Fibroblast of the conjunctiva (primary cell): ENCODE results near the gene ADAMTSL1.
"Not testable (repeated sequence)": the region's sequence is repeated elsewhere in the genome, so short reads cannot be mapped to it uniquely, and the experiment has no call there.

Experiments
- DNase-seq: peaks from one replicate; pipeline ENCODE4 v3.0.0-alpha.2; 2010; ENCODE audit warnings: low read depth

The ADAMTSL1 gene

DNA sequence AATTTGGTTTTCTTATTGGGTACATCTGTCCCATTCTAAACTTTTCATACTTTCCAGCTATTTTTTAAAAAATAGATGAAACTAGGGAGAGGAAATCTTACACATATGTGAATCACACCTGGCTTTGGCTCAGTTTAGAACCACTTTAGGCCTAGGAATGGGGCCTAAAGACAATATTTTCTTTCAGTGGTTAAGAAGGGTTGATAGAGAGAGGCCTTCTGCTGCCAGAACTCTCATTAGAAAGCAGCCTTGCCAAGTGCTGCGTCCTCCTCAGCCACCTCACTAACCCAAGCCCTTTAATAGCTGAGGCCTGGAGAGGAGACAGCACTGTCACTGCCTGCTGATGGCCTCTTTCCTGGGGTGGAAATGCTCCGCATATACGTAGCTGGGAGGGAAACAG, 391.6 kb downstream of the ADAMTSL1 start:
- DNase-seq, result no peak

DNA sequence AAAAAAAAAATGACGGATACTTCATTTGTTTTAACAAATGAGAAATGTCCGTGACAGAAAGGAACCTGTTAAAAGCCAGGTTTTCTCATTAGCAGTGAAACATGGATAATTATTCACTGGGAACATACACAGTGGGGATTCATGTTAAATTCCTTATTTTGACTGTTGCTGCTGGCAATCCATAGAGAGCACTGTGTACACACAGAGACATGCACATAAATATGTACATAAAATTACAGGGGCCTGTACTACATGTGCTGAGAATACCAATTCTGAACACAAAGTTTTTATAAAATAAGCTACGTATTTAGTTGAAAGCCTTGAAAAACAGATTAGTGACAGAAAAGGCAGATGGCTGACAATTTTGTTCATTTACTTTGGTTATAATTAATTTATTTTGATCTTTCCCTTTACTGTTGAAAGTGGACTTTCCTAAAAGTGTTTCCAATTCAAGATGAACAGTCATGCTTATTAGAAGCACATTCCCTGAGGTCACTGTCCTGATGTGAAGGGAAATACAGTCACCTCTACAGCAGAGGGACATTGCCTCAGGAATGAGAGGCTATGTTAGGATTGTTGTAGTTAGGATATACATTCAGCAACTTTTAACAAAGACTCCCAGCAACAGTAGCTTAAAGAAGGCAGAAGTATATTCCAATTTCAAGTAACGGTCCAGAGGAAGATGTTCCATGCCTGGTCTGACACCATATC, 392.3 kb downstream of the ADAMTSL1 start:
- DNase-seq, result no peak

DNA sequence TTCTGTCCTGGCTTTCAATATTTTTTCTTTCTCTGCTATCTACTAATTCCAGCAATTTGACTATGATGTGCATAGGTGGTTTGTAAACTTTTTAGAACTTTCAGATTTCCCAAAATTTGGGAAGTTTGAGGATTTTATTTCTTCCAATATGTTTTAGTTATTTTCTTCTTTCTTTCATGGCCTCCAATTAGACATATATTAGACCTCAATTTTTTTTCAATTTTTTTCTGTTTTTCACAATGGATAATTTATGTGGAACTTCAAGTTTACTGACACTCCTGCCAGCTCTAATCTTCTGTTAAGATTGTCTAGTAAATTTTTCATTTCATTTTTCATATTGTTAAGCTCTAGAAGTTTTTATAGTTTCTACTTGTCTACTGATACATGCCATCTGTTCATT, 395.8 kb downstream of the ADAMTSL1 start:
- no peak for DNase-seq

DNA sequence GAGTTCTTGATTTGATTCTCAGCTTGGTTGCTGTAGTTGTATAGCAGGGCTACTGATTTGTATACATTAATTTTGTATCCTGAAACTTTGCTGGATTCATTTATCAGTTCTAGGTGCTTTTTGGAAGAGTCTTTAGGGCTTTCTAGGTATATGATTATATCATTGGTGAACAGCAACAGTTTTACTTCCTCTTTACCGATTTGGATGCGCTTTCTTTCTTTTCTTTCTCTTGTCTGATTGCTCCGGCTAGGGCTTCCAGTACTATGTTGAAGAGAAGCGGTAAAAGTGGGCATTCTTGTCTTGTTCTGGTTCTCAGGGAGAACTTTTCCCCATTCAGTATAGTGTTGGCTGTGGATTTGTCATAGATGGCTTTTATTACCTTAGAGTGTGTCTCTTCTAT, 400.1 kb downstream of the ADAMTSL1 start:
- no peak for DNase-seq

DNA sequence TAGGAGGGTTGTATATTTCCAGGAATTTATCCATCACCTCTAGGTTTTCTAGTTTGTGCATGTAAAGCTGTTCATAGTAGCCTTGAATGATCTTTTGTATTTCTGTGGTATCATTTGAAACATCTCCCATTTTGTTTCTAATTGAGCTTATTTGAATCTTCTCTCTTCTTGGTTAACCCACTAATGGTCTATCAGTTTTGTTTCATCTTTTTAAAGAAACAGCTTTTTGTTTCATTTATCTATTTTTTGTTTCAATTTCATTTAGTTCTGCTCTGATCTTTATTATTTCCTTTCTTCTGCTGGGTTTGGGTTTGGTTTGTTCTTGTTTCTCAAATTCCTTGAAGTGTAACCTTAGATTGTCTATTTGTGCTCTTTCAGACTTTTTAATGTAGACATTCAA, 401.0 kb downstream of the ADAMTSL1 start:
- DNase-seq, result not testable (repeated sequence)

DNA sequence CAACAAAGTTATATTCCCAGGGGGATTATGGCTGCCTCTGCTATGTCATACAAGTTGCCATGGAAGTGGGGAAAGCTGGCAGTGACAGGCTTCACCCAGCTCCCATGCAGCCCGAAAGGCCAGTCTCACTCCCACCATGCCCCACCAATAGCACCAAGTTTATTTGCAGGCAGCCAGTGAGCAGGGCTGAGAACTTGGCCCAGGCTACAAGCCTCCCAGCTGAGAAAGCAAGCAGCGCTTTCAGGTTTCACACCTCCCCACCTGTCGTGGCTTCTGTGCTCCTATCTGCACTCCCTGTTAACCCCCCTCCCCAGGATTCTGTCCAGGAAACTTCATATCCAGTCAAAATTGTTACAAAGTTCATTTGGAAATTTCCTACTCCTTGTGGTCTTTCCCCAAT, 404.0 kb downstream of the ADAMTSL1 start:
- no peak for DNase-seq

DNA sequence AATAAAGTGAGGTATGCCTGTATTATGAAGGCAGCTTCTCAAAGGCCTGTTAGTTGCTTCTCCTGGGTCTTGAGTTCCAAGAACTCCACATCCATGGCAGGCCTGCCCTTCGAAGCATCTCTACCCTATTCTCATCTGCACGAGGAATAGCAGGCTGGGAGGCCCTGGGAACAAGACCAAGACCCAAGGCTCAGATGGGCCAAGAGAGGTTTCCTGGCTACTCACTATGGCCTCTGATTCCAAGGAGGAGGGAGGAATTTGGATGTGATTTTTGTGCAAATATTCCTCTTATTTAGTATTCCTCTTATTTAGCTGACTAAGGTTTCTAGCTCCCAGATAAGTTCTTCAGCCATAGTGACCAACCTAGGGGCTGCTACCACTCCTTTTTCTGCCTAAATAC, 407.8 kb downstream of the ADAMTSL1 start:
- no peak for DNase-seq

DNA sequence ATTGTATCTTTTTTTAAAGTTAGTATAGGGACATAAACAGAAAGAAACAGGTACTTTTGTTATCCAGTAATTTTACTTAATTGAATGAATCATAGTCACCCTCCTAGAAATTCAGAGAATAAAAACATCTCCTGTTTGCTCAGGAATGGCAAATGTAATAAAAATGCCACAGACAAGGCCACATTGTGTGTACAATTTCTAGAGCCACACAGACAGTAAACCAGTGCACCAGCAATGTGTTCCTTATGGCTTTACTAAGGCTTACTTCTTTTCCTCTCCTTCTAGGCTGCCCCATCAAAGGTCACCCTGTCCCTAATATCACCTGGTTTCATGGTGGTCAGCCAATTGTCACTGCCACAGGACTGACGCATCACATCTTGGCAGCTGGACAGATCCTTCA, 413.6 kb downstream of the ADAMTSL1 start:
- DNase-seq, result no peak

DNA sequence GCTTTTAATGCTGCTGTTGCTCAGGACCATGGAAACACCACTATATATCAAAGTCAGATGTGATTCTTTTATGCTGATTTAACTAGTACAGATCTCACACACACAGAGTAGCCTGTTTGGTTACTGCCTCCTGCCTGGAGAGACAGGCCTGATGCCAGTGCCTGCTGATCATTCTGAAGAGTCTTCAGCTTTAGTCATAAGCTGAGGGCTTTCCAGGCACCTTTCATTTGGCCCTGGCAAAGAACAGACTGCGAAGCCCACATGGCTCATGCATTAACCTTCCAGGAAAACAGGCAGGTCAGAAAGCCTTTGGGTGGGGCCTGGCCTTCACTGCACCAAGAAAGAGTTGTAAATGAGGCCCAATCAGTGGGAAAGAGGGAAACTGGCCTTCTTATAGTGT, 414.3 kb downstream of the ADAMTSL1 start:
- DNase-seq, result peak; percentile 54

DNA sequence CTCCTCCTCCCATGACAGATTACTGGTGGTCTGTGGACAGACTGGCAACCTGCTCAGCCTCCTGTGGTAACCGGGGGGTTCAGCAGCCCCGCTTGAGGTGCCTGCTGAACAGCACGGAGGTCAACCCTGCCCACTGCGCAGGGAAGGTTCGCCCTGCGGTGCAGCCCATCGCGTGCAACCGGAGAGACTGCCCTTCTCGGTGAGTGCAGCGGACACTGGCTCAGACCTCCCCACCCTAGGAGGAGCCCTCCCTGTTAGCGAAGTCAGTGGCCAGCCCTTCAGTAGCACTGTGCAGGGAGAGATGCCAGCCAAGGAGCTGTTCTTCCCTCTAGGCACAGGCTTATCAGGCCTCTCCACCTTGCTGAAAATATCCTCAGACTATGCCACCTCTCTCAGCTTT, 415.6 kb downstream of the ADAMTSL1 start:
- no peak for DNase-seq

DNA sequence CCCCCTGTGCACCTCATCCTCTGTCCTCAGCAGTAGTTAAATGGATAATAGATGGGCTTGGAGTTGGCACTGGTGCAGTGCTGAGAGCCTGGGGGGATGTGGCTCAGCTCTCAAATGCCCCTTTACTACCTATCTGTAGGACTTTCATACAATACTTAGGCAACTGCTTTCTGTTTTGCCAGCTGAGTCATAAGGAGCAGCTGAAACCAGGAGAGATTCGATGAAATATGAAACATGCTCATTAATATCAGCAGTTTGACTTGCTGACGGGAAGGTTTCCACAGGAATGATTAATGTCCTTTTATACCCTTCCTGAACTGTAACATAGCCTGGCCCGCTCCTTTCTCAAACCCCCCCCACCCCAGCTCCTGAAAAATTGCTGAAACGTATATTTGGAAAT, 416.4 kb downstream of the ADAMTSL1 start:
- peak; percentile 51 for DNase-seq

DNA sequence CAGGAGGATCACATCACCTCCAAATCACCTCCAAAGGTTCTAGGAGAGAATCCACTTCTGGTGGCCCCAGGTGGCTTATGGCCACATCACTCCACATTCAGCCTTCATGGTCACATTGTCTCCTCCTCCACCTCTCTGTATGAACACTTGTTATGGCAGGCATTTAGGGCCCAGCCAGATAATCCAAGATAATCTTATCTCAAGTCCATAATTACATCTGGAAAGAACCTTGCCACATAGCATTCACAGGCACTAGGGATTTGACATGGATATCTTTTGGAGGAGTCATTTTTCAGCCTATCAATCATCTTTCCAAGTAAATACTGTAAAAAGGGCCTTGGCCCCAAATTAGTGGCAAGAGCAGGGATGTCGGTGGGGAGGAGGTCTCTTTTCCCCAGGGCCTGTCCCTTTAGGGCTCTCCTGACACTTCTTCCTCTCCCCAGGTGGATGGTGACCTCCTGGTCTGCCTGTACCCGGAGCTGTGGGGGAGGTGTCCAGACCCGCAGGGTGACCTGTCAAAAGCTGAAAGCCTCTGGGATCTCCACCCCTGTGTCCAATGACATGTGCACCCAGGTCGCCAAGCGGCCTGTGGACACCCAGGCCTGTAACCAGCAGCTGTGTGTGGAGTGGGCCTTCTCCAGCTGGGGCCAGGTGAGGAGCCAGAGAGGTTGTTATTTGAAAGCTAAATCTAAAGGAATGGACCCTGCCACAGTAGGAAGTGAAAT, 418.2 kb downstream of the ADAMTSL1 start:
- DNase-seq, result no peak

DNA sequence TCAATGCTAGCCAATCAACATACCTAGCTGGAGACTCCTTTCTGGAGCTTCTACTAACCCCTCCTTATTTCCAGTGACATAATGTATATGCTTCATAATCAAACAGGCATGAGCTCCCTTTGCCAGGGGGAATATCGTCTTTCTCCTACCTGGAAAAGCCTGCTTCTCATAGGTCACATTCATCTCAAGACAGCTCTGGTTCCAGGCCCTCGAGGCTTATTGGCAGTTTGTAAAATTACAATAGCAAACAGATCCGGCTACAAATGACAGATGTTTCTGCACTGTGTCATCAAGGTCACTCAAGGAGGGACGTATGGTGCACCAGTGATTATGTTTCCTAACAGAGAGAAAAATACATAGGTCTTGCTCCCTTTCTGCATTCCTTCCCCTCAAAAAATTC, 419.1 kb downstream of the ADAMTSL1 start:
- DNase-seq, result no peak

DNA sequence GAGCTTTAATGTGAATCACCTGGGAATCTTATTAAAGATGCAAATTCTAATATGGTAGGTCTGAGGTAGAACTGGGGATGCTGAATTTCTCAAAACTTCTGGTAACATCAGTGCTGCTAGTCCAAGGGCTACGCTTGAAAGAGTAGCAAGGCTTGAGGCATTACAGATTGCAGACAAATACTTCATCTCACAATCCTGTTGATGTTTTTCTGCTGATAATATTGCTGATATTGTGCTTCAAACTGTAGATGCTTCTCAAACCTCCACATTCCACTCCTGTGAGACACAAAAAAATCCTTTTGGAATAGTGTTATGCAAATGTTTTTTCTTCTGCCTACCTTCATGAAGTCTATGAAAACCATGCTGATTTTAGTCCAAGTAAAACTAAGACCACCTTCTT, 419.5 kb downstream of the ADAMTSL1 start:
- DNase-seq, result no peak

DNA sequence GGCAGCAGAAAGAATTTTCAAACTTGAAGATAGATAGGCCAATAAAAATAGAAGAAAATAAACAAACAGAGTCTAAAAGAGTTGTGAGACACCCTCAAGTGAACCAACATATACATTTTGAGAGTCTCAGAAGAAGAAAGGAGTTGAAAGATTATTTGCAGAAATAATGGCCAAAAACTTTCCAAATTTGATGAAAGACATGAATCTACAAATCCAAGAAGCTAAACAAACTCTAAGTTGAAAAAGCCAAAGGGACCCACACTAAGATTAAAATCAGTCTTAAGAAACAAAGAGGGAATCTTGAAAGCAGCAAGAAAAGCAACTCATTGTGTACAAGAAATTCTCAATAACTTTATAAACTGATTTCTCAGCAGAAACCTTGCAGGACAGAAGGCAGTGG, 422.1 kb downstream of the ADAMTSL1 start:
- DNase-seq, result no peak

DNA sequence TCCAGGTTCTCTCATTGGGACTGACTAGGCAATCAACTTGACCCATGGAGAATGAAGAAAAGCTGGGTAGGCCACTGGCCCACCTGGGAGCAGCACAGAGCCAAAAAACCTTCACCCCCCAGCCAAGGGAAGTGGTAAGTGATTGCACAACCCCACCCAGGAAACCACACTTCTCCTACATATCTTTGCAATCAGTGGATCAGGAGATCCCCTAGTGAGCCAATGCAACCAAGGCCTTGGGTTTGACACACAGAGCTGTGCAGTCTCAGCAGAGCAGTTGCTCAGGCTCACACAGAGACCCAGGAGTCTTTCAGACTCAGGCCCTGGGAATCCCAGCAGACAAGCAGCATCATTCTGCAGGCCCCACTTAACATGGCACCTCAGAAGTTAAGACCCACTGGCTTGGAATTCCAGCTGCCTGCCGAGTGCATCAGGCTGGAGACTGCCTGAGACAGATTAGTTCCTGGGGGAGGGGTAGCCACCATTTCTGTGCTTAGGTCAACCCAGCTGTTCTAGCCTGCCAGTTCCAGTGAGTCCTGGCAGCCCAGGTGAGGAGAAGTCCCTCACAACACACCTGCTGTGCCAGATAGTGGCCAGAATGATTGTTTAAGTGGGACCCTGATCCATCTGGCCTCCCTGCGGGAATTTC, 422.7 kb downstream of the ADAMTSL1 start:
- DNase-seq, result no peak

DNA sequence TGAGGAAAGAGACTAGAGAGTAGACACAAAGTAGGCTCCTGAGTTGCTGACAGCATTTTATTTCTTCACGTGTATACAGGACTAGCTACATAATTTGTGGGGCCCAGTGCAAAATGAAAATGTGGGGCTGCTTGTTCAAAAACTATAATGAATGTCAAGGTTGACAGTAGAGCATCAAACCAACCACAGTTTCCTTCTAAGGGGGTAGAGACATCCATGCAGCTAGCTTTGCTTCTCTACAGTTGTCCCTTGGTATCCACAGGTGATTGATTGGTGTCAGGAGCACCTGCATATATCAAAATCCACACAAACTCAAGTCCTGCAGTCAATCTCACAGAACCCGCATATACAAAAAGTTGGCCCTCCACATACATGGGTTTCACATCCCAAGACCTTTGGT, 429.5 kb downstream of the ADAMTSL1 start:
- no peak for DNase-seq

DNA sequence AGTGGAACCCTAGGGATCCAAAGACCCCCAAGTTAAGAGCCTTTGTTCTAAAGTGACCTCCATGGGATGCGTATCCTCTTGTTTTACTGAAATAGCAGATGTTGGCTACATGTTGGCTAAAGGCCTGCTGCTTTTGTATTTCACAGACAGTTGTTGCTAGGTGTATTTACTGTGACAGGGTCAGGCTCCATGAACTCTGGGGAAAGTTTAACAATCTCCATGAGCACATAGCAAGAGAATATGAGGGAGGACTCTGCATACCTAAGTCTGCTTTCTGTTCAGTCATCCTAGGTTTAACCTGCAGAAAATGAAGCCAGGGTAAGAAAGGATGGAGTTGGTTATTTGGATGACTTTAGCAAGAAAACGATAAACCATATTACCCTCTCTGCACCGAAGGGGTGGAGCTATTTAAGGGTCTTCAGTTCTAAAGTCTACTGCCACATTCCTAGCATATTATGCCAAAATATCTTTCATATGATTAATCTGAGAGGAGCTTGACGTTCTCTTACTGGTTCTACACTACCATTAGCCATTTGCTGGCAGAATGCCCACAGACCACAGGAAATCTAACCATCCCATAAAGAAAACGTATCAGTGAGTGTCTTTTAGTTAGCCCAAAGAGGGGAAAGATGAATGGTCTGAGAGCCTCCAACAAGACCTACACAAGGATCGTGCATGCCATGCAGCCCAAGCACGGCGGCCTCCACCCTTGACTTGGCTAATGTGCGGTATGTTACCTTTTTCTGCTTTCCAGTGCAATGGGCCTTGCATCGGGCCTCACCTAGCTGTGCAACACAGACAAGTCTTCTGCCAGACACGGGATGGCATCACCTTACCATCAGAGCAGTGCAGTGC, 431.3 kb downstream of the ADAMTSL1 start:
- peak; percentile 23 for DNase-seq

DNA sequence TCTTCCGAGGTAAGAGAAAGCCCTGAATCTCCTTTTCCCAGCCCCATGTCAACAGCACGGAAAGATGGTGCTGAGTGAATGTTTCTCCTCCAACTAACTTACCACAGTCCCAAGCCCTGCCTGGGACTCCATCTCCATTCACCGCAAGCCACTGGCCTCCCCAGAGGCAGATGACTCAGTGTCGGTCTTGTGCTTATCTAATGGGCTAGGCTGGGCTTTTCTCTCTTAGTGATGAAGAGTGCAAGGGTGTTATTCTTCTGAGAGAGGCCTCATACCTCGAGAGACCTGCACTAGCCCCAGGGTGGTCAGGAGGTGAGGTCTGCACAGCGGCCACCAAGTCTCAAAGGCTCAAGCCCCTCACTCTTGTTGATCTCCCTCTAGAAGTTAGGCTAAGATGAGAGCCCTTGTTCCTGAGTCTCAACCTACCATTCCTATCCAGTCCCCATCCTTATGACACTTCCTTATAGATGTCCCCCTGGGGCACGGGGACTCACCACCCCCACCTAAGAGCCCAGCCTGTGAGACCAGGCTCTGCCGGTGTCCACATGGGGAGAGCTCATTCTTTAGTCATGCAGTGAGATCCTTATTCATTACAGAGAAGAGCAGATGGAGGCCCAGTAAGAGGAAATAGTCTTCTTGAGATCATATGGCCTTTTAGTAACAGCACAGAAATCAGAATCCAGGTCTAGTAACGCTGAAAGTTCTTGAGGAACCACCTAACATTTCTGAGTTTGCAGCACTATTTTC, 432.1 kb downstream of the ADAMTSL1 start:
- DNase-seq, result no peak

DNA sequence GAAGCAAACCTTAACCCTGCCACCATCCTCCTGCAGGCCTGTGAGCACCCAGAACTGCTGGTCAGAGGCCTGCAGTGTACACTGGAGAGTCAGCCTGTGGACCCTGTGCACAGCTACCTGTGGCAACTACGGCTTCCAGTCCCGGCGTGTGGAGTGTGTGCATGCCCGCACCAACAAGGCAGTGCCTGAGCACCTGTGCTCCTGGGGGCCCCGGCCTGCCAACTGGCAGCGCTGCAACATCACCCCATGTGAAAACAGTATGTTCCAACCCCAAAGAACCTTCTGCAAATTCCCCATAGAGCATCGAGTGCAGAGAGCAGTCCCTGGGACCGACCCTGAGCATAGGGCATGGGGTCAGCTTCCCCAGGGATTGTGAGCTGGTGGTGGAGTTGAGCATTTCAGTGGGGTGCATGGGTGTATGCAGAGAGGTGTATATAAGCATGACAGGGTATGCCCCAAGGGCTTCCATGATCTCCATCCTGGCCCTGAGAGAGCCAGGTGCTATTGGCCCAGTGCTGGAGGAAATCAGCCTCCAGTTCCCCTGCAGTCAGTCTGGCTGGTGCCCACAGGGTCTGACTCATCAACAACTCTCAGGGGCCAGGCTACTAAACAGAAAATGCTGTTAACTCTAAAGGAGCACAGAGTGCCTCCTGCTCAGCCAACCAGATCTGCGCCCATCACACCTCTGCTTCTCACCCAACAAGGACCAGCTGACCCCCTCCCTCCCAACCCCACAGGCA, 432.9 kb downstream of the ADAMTSL1 start:
- DNase-seq, result peak; percentile 24
